Measurements from ENCODE around the gene TXNL4B. TPM values are rescaled to one million over a fixed set of nuclear protein-coding genes. Genes with fewer than 3 reads are reported as not detected.
"Not testable (repeated sequence)": the region's sequence is repeated elsewhere in the genome, so short reads cannot be mapped to it uniquely, and the experiment has no call there.

TXNL4B gene
- total and polyA plus RNA-seq, 2 donors (not counting 1 experiment from before 2014, with no cell fraction given) = 9.9 to 16.1 TPM

GRCh38 chr16:72084445-72084844, 9.0 kb downstream of the TXNL4B start:
- ChIA-PET POLR2A (no interaction called here), CTCF (no interaction called here)
- H4K20me1 ChIP-seq (ENCODE audit: control insufficient read depth, insufficient read depth, low read length, poor library complexity, severe bottlenecking) = no peaks in the 10 kb centered on the region
- H3K4me3 ChIP-seq (ENCODE audit: control extremely low read depth in 1 of 5, extremely low read depth in 1 of 5, insufficient read depth in 1 of 5, low read depth in 2 of 5, low read length in 4 of 5) = no peak overlapping the region
- Mint-ChIP-seq H3K9me3 (ENCODE audit: insufficient read depth) (peaks cover 3% of the 10 kb centered on the region), H3K27ac (no peak overlapping the region), H3K4me3 (no peak overlapping the region), H3K4me1 (no peaks in the 10 kb centered on the region), H3K27me3 (no peaks in the 10 kb centered on the region)
- no peaks in the 10 kb centered on the region for H3K79me2 ChIP-seq (ENCODE audit: control insufficient read depth, insufficient read depth, low read length)
- peaks cover 4 to 10% (median 9%) of the 10 kb centered on the region in 3 donors for H3K9me3 ChIP-seq (ENCODE audit: control extremely low read depth in 1 of 3, control insufficient read depth in 2 of 3, insufficient read depth in 1 of 3, low read length in 2 of 3)
- DNase-seq (no peak), ATAC-seq (ENCODE audit: low read depth) (no peak)
- H3K27ac ChIP-seq (ENCODE audit: low read length in 2 of 2) = no peak overlapping the region
- intact Hi-C loops (cut with micrococcal nuclease) = no loop called here
- no peaks in the 10 kb centered on the region for H3K27me3 ChIP-seq (replicated peaks in 1 of 4; ENCODE audit: control extremely low read depth in 1 of 4, control insufficient read depth in 3 of 4, insufficient read depth in 4 of 4, low read length in 3 of 4)
- no peak overlapping the region for H2AFZ ChIP-seq (ENCODE audit: insufficient read depth, low read depth, low read length, poor library complexity, severe bottlenecking)
- no peak overlapping the region for H3K4me2 ChIP-seq (replicated peaks; ENCODE audit: low read depth, low read length, poor library complexity, severe bottlenecking)
- H3K36me3 ChIP-seq (replicated peaks in 1 of 2; ENCODE audit: control extremely low read depth in 1 of 2, control insufficient read depth in 1 of 2, extremely low read depth in 1 of 2, insufficient read depth in 2 of 2, low read length in 1 of 2) = peaks cover 16 to 42% of the 10 kb centered on the region in 2 experiments
- no peak overlapping the region for H3K9ac ChIP-seq (ENCODE audit: low read length)
- TF ChIP-seq CTCF (IDR thresholded peaks at IDR 0.05) (no peak), EZH2 (IDR thresholded peaks at IDR 0.05; ENCODE audit: borderline replicate concordance, insufficient read depth, low read depth, low read length, poor library complexity, severe bottlenecking) (no peak)
- H3K4me1 ChIP-seq (ENCODE audit: control insufficient read depth in 2 of 2, insufficient read depth in 2 of 2, low read length in 2 of 2) = no peaks in the 10 kb centered on the region
- WGBS (ENCODE audit: insufficient coverage) = 100% methylated on average over 3 of the region's 10 CpGs

GRCh38 chr16:72083778-72084404, 9.5 kb downstream of the TXNL4B start:
- H3K9me3 Mint-ChIP-seq (ENCODE audit: insufficient read depth) = peaks cover 3% of the 10 kb centered on the region
- H3K27ac Mint-ChIP-seq = no peak overlapping the region
- no peak overlapping the region for H3K4me2 ChIP-seq (replicated peaks; ENCODE audit: low read depth, low read length, poor library complexity, severe bottlenecking)
- H3K27me3 ChIP-seq (replicated peaks in 1 of 4; ENCODE audit: control extremely low read depth in 1 of 4, control insufficient read depth in 3 of 4, insufficient read depth in 4 of 4, low read length in 3 of 4) = no peaks in the 10 kb centered on the region
- H3K4me1 Mint-ChIP-seq = no peaks in the 10 kb centered on the region
- 100% methylated on average over 1 of the region's 3 CpGs for WGBS (ENCODE audit: insufficient coverage)
- peaks cover 4 to 10% (median 9%) of the 10 kb centered on the region in 3 donors for H3K9me3 ChIP-seq (ENCODE audit: control extremely low read depth in 1 of 3, control insufficient read depth in 2 of 3, insufficient read depth in 1 of 3, low read length in 2 of 3)
- POLR2A ChIA-PET = no interaction called here
- no peaks in the 10 kb centered on the region for H4K20me1 ChIP-seq (ENCODE audit: control insufficient read depth, insufficient read depth, low read length, poor library complexity, severe bottlenecking)
- intact Hi-C loops (cut with micrococcal nuclease) = no loop called here
- H3K4me3 ChIP-seq (ENCODE audit: control extremely low read depth in 1 of 5, extremely low read depth in 1 of 5, insufficient read depth in 1 of 5, low read depth in 2 of 5, low read length in 4 of 5) = no peak overlapping the region
- CTCF ChIA-PET = interaction anchor here (1.0 kb wide), 1 partner anchor 15 kb away, joined by 4 read pairs; no protein-coding TSS in a partner anchor
- DNase-seq (no peak), ATAC-seq (ENCODE audit: low read depth) (no peak)
- H3K79me2 ChIP-seq (ENCODE audit: control insufficient read depth, insufficient read depth, low read length) = no peaks in the 10 kb centered on the region
- H3K4me1 ChIP-seq (ENCODE audit: control insufficient read depth in 2 of 2, insufficient read depth in 2 of 2, low read length in 2 of 2) = no peaks in the 10 kb centered on the region
- H3K4me3 Mint-ChIP-seq = no peak overlapping the region
- H3K36me3 ChIP-seq (replicated peaks in 1 of 2; ENCODE audit: control extremely low read depth in 1 of 2, control insufficient read depth in 1 of 2, extremely low read depth in 1 of 2, insufficient read depth in 2 of 2, low read length in 1 of 2) = peaks cover 15 to 38% of the 10 kb centered on the region in 2 experiments
- H3K27me3 Mint-ChIP-seq = no peaks in the 10 kb centered on the region
- no peak for TF ChIP-seq EZH2 (IDR thresholded peaks at IDR 0.05; ENCODE audit: borderline replicate concordance, insufficient read depth, low read depth, low read length, poor library complexity, severe bottlenecking)
- no peak for TF ChIP-seq CTCF (IDR thresholded peaks at IDR 0.05)
- H2AFZ ChIP-seq (ENCODE audit: insufficient read depth, low read depth, low read length, poor library complexity, severe bottlenecking) = no peak overlapping the region
- no peak overlapping the region for H3K9ac ChIP-seq (ENCODE audit: low read length)
- H3K27ac ChIP-seq (ENCODE audit: low read length in 2 of 2) = no peak overlapping the region

GRCh38 chr16:72076991-72077706, 16.3 kb downstream of the TXNL4B start:
- no CpG with 5 or more reads among the region's 5 CpGs for WGBS (ENCODE audit: insufficient coverage)
- H4K20me1 ChIP-seq (ENCODE audit: control insufficient read depth, insufficient read depth, low read length, poor library complexity, severe bottlenecking); H3K4me1 ChIP-seq (ENCODE audit: control insufficient read depth in 2 of 2, insufficient read depth in 2 of 2, low read length in 2 of 2); H3K27me3 ChIP-seq (replicated peaks in 1 of 4; ENCODE audit: control extremely low read depth in 1 of 4, control insufficient read depth in 3 of 4, insufficient read depth in 4 of 4, low read length in 3 of 4); H2AFZ ChIP-seq (ENCODE audit: insufficient read depth, low read depth, low read length, poor library complexity, severe bottlenecking); H3K27ac Mint-ChIP-seq; intact Hi-C loops (cut with micrococcal nuclease); H3K9ac ChIP-seq (ENCODE audit: low read length); POLR2A ChIA-PET; H3K4me1 Mint-ChIP-seq; H3K4me2 ChIP-seq (replicated peaks; ENCODE audit: low read depth, low read length, poor library complexity, severe bottlenecking); H3K27ac ChIP-seq (ENCODE audit: low read length in 2 of 2); H3K79me2 ChIP-seq (ENCODE audit: control insufficient read depth, insufficient read depth, low read length); H3K9me3 Mint-ChIP-seq (ENCODE audit: insufficient read depth); DNase-seq; CTCF ChIA-PET; H3K27me3 Mint-ChIP-seq; H3K9me3 ChIP-seq (ENCODE audit: control extremely low read depth in 1 of 3, control insufficient read depth in 2 of 3, insufficient read depth in 1 of 3, low read length in 2 of 3); H3K36me3 ChIP-seq (replicated peaks in 1 of 2; ENCODE audit: control extremely low read depth in 1 of 2, control insufficient read depth in 1 of 2, extremely low read depth in 1 of 2, insufficient read depth in 2 of 2, low read length in 1 of 2); ATAC-seq (ENCODE audit: low read depth); H3K4me3 ChIP-seq (ENCODE audit: control extremely low read depth in 1 of 5, extremely low read depth in 1 of 5, insufficient read depth in 1 of 5, low read depth in 2 of 5, low read length in 4 of 5); H3K4me3 Mint-ChIP-seq: not testable (repeated sequence)
